ENCODE measurements around the gene DPF3.

DPF3 gene

DNA sequence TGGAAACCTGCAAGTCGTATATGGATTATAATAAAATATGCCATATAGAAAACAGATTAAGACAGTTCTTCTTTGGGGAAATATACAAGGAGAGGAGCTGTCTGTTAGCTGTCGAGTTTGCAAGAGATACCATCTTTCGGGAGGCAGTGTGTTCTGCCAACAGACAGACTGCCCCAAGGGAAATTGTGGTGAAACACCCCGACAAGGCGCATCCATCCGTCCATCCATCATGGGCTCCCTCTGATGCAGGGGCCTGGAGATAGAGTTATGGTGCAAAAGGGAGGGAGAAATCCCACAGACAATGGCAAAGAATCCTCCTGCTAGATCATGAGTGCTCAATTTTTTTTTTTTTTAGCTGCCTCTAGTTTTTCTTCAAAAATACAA is 156.3 kb downstream of the DPF3 start:
- no peak for TF ChIP-seq CTCF (IDR thresholded peaks at IDR 0.05; ENCODE audit: low read depth, low read length, missing control alignments)
- H3K4me3 ChIP-seq (ENCODE audit: low read depth, low read length): no peak overlapping the region
- no peak for DNase-seq (ENCODE audit: low read depth)

DNA sequence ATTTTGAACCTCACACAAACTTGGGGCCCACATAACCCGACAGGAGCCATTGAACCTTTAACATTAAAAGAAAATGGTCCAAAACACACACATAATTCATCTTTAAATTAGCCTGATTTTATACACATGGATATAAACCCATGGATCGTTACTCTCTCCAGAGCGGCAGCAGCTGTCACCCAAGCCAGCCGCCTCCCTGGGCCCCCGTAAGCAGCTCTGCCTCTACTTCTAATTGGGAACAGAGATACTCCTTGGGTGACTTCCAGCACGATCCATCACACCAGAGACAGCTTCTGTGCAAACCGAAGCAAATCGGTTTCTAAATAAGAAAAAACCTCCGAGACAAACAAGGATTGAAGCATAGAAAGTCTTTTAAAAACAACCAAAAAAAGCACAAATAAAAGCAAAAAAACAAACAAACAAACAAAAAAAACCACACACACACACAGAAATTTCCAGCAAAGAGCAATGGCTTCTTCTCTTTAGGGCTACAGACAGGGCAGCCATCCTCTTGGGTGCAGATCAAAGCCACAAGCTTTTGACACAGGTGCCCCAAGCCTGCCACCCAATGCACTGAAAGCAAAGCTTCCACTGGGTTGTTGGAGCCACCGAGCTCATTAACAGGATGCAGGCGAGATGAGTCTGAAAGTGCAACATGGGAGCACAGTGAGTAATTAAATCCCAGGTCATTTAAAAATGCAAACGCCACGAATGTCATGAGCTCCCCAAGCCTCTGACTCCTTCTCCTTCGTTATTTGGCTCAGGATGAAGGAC is 156.9 kb downstream of the DPF3 start:
- no peak for DNase-seq (ENCODE audit: low read depth)
- H3K4me3 ChIP-seq (ENCODE audit: low read depth, low read length): no peak overlapping the region
- TF ChIP-seq CTCF (IDR thresholded peaks at IDR 0.05; ENCODE audit: low read depth, low read length, missing control alignments): no peak

DNA sequence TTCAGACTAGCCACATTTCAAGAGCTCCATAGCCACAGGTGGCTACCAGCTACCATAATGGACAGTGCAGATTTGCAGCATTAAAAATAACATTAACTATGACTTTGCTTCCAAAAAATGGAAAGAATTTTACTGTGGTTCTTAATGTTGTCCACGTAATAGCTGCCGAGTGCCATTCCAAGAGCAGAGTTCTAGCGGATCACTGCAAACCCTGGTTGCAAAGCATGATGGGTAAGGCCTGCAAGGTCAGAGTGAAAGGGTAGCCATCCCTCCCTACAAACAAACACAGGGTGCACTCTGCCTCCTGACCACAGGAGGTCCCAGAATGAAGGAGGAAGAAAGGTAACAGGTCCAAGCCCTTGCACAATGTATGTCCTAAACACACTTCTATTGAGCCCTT is 157.6 kb downstream of the DPF3 start:
- peak; percentile 28 for TF ChIP-seq CTCF (IDR thresholded peaks at IDR 0.05; ENCODE audit: low read depth, low read length, missing control alignments)
- no peak for DNase-seq (ENCODE audit: low read depth)
- no peak overlapping the region for H3K4me3 ChIP-seq (ENCODE audit: low read depth, low read length)

DNA sequence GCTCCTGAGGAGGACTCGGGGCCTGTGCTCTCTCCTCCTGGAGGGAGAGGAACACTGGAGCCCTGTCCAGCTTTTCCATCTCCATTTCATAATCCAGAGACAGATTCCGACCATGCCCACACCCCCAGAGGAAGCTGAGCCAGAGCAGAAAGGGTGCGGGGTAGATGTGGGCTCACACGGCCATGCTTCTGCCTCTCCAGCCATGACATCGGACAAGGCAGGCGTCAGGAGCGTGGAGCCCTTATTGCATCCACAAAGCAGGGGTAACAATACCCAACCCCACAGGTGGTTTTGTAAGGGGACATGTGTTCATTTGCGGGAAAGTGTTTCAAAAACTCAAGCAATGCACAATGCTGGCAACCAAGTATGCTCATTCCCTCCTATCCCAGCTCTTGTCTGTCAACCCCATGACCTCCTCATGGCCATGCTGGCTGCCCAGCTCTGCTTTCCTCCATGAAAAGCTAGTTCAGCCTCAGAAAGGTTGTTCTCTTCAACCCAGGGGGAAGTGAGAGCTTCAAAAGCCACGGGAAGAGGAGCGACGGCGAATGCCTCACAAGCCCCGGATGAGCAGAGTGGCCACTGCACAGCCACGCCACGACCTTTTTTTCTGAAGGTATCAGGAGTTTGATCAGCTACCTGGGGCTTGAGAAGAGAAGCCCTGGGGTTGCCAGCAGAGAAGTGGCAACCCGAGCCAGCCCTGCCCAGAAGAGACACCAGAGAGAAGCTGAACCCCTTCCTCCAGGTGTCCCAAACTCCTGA is 161.7 kb downstream of the DPF3 start:
- no peak for DNase-seq (ENCODE audit: low read depth)
- no peak for TF ChIP-seq CTCF (IDR thresholded peaks at IDR 0.05; ENCODE audit: low read depth, low read length, missing control alignments)
- H3K4me3 ChIP-seq (ENCODE audit: low read depth, low read length): no peak overlapping the region

- DNase-seq (ENCODE audit: low read depth): no peak
- H3K4me3 ChIP-seq (ENCODE audit: low read depth, low read length): no peak overlapping the region
- no peak for TF ChIP-seq CTCF (IDR thresholded peaks at IDR 0.05; ENCODE audit: low read depth, low read length, missing control alignments)
These were observed 162.5 kb downstream of the DPF3 start for GRCh38 chr14:72731252-72732020.

DNA sequence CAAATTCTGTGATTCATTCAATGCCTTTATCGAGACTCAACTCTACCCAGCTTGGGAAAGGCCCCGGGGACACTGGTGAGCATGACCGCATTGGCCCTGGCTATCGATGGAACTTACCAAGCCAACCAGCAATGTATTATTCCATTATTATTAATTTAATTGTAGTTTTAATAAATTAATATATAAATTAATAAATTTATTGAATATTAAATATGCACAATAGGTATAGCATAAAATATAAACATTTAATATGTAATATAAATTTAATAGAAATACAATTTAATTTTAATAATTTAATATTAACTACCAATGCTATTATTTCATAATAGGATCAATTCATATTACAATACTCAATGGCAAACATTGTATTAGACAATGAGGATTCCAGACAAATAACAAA is 163.4 kb downstream of the DPF3 start:
- DNase-seq (ENCODE audit: low read depth): no peak
- no peak overlapping the region for H3K4me3 ChIP-seq (ENCODE audit: low read depth, low read length)
- no peak for TF ChIP-seq CTCF (IDR thresholded peaks at IDR 0.05; ENCODE audit: low read depth, low read length, missing control alignments)

Data from GM12864 (cell line).